Testis (tissue), 3 donors: ENCODE measurements around the gene MOB3B. TPM values are rescaled to one million over a fixed set of nuclear protein-coding genes. Genes with fewer than 3 reads are reported as not detected.

Experiments
- DNase-seq: peaks from one replicate; pipeline ENCODE4 v3.0.0-alpha.2; 2019
- H3K27ac ChIP-seq, 2 donors: fragments of 200-600 bp; sonication (generic); one replicate each; pipeline ENCODE4 v1.5.1; 2019
- H3K27me3 ChIP-seq: fragments of 200-600 bp; sonication (generic); one replicate; pipeline ENCODE4 v1.5.1; 2019
- H3K36me3 ChIP-seq: fragments of 200-600 bp; sonication (generic); one replicate; pipeline ENCODE4 v1.5.1; 2017; ENCODE audit warnings: low read depth; ENCODE audit errors: missing control alignments
- H3K4me1 ChIP-seq: fragments of 200-600 bp; sonication (generic); one replicate; pipeline ENCODE4 v1.5.1; 2019
- H3K4me3 ChIP-seq, 2 donors: fragments of 200-600 bp; sonication (generic); one replicate each; pipeline ENCODE4 v1.5.1; 2017 to 2019
- H3K9me3 ChIP-seq: fragments of 200-600 bp; sonication (generic); one replicate; pipeline ENCODE4 v1.5.1; 2017
- POLR2A ChIP-seq: fragments of 450-650 bp; IDR thresholded peaks from one replicate; pipeline ENCODE4 v1.6.1; 2017; ENCODE audit warnings: antibody characterized with exemption, mild to moderate bottlenecking, moderate library complexity
- WGBS, 2 donors: methylation state at CpG; one replicate each; pipeline ENCODE4 v1.1.5; 2018; 5-methylcytosine and 5-hydroxymethylcytosine counted together
- intact Hi-C: fragments of 100-400 bp; cut with DNase I; formaldehyde crosslinking; loops from one replicate; pipeline ENCODE4 v1.15.1; 2023; ENCODE audit warnings: low total_unique reads
- polyA plus RNA-seq: library from polyadenylated mRNA; stranded (reverse); fragments of 350-450 nt; fragmentation: Illumina TruSeq; extraction: RNeasy Lipid Tissue Mini Kit (QIAGEN cat#74804); gene quantifications from one replicate; pipeline ENCODE4 v1.2.3, GENCODE V29; 2014; ENCODE audit warnings: low read depth, low replicate concordance; ENCODE audit not compliant: insufficient read depth
- total RNA-seq, 2 donors: library from RNA; depleted of rRNA; stranded (reverse); fragments of >200 nt; gene quantifications; one replicate each; pipeline ENCODE4 v1.2.3, GENCODE V29; 2016
- TF ChIP-seq, protein P1 (sequence below), 3 experiments: fragments of 450-650 bp in 2 of 3; fragments of 200-600 bp in 1 of 3; sonication (generic) in 1 of 3; IDR thresholded peaks; one replicate each; pipeline ENCODE4 v1.5.1; 2016 to 2019; ENCODE audit warnings: antibody characterized with exemption in 3 of 3, mild to moderate bottlenecking in 2 of 3, moderate library complexity in 1 of 3

Gene MOB3B
- total and polyA plus RNA-seq, 3 donors from 2014 or later, result 9.1 to 23.2 (median 17.5) TPM

DNA sequence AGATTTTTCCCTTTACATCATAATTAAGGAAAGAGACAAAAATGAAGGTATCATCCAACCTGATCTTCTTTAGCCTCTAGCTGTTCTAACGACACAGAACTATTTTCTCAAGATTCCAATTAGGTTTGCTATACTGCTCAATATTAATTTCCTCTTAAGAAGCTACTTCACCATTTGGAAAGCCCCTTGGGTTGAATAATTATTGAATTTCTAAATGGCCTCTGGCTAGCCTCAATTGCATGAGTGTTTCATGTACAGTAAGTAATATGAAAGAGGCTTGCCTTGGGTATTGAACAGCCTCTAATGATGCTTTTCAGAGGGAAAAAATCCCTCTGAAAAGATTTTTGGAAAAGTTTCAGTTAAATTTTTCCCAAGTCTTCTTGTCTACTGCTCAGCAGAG lies 3.7 kb upstream of the MOB3B start:
- H3K4me1 ChIP-seq, result peaks cover 6% of the 10 kb centered on the region
- intact Hi-C loops, result no loop called here
- H3K36me3 ChIP-seq, result no peaks in the 10 kb centered on the region
- no peaks in the 10 kb centered on the region for H3K9me3 ChIP-seq
- H3K4me3 ChIP-seq, result no peak overlapping the region
- WGBS, 2 donors, result 78 to 96% methylated on average over 1 of the region's 1 CpG
- peak overlapping the region in 1 of 2 donors; percentile 62 for H3K27ac ChIP-seq
- H3K27me3 ChIP-seq, result no peaks in the 10 kb centered on the region
- TF ChIP-seq, protein P1, sequence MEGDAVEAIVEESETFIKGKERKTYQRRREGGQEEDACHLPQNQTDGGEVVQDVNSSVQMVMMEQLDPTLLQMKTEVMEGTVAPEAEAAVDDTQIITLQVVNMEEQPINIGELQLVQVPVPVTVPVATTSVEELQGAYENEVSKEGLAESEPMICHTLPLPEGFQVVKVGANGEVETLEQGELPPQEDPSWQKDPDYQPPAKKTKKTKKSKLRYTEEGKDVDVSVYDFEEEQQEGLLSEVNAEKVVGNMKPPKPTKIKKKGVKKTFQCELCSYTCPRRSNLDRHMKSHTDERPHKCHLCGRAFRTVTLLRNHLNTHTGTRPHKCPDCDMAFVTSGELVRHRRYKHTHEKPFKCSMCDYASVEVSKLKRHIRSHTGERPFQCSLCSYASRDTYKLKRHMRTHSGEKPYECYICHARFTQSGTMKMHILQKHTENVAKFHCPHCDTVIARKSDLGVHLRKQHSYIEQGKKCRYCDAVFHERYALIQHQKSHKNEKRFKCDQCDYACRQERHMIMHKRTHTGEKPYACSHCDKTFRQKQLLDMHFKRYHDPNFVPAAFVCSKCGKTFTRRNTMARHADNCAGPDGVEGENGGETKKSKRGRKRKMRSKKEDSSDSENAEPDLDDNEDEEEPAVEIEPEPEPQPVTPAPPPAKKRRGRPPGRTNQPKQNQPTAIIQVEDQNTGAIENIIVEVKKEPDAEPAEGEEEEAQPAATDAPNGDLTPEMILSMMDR (IDR thresholded peaks at IDR 0.05), result no peak
- no peak for TF ChIP-seq POLR2A
- no peak for DNase-seq

- Histone ChIP-seq H3K27ac (no peak overlapping the region), H3K27me3 (no peaks in the 10 kb centered on the region), H3K4me1 (peaks cover 6% of the 10 kb centered on the region), H3K4me3 (no peak overlapping the region), H3K9me3 (no peaks in the 10 kb centered on the region), H3K36me3 (no peaks in the 10 kb centered on the region)
- DNase-seq, result no peak
- WGBS, 2 donors, result 72 to 85% methylated on average over 1 of the region's 1 CpG
- TF ChIP-seq, protein P1 (IDR thresholded peaks at IDR 0.05), result no peak
- no peak for TF ChIP-seq POLR2A
- intact Hi-C loops, result no loop called here
These were observed 2.4 kb upstream of the MOB3B start for GRCh38 chr9:27532046-27532445.

DNA sequence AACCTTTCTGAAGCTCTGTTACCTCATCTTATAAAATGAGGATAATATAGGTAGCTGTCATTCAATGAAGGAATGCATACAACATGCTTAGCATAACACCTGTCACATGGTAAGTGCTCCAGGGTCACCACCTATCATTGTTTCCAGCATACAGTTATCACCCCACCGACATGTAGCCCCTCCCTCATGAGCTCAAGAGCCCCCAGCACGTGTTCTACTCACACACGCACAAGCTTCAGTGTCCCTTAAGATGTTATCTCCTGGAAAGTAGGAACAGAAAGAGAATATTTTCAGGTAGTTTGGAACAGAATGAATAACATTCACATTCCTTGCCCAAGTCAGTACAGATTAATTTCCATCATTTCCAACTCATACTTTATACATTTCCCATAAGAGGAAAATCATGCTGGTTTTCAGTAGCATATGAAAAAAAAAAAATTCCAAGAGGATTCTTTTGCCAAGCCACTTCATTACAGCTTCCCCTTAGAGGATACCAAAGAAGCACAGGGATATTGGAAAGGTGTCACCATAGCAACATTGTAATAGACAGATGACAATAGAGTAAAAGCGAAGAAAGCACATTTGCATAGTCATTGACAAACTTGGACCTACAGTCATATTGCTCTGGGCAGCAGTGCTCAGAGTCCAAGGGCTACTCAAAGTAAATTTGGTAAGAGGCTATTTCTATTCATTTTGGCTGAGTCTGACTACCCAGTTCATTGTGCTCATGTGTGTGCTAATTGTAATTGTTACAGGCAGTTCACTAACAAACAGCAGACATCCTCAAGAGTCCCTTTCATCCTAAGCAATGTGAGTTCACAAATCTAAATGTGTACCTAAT lies 1.5 kb upstream of the MOB3B start:
- no peaks in the 10 kb centered on the region for H3K27me3 ChIP-seq
- H3K4me1 ChIP-seq, result peaks cover 6% of the 10 kb centered on the region
- no peak for DNase-seq
- no peaks in the 10 kb centered on the region for H3K36me3 ChIP-seq
- no peak for TF ChIP-seq POLR2A
- TF ChIP-seq, protein P1 (IDR thresholded peaks at IDR 0.05), result no peak
- H3K9me3 ChIP-seq, result no peaks in the 10 kb centered on the region
- 54 to 63% methylated on average over 4 of the region's 4 CpGs for WGBS, 2 donors
- no peak overlapping the region for H3K27ac ChIP-seq
- intact Hi-C loops, result no loop called here
- H3K4me3 ChIP-seq, result no peak overlapping the region

GRCh38 chr9:27528886-27529315 lies 713 bp downstream of the MOB3B start:
- peaks cover 6% of the 10 kb centered on the region for H3K4me1 ChIP-seq
- no peaks in the 10 kb centered on the region for H3K36me3 ChIP-seq
- H3K4me3 ChIP-seq, result peak overlapping the region; percentile 78 to 87
- intact Hi-C loops, result loop anchor here (5.0 kb wide), 1 partner anchor 197 kb away; no protein-coding TSS in a partner anchor
- H3K27me3 ChIP-seq, result no peaks in the 10 kb centered on the region
- DNase-seq, result peak; percentile 65
- peak overlapping the region; percentile 89 to 96 for H3K27ac ChIP-seq
- WGBS, 2 donors, result 0 to 1% methylated on average over 23 to 25 of the region's 25 CpGs
- TF ChIP-seq, protein P1 (IDR thresholded peaks at IDR 0.05), result no peak
- TF ChIP-seq POLR2A, result no peak
- no peaks in the 10 kb centered on the region for H3K9me3 ChIP-seq
